MCF 10A (cell line): ENCODE data around the gene TSPYL6. TPM values are rescaled to one million over a fixed set of nuclear protein-coding genes. Genes with fewer than 3 reads are reported as not detected.

Source experiments
- BruUV-seq: library from RNA; stranded (reverse); fragments of 400-500 nt; replicated peaks from 2 replicates; lab custom pipeline; 2021; lab: Mats Ljungman, UMichigan
- CTCF ChIA-PET: fragments of 300-600 bp; sonication (Branson Sonifier 250); formaldehyde crosslinking; extraction: SDS; loops from one replicate; lab custom pipeline; 2021; ENCODE audit warnings: antibody characterized with exemption, inconsistent platforms; lab: Yijun Ruan, JAX
- POLR2A ChIA-PET: fragments of 300-600, 350-650 bp; sonication (Branson Sonifier 250); formaldehyde crosslinking; extraction: SDS; loops from one replicate; lab custom pipeline; 2020; ENCODE audit warnings: antibody characterized with exemption, inconsistent platforms; lab: Yijun Ruan, JAX
- DNase-seq: peaks from one replicate; pipeline ENCODE4 v3.0.0-alpha.2; 2018; ENCODE audit not compliant: unreplicated experiment
- H3K27ac Mint-ChIP-seq: one replicate; pipeline ENCODE4 v1.8.0; 2022; ENCODE audit warnings: mild to moderate bottlenecking, low read depth, mixed read lengths; ENCODE audit not compliant: unreplicated experiment
- H3K27me3 Mint-ChIP-seq: one replicate; pipeline ENCODE4 v1.8.0; 2022; ENCODE audit warnings: mixed read lengths; ENCODE audit not compliant: insufficient read depth, unreplicated experiment
- H3K36me3 Mint-ChIP-seq: one replicate; pipeline ENCODE4 v1.8.0; 2022; ENCODE audit warnings: mild to moderate bottlenecking, moderate library complexity, mixed read lengths; ENCODE audit not compliant: insufficient read depth, unreplicated experiment
- H3K4me1 Mint-ChIP-seq: one replicate; pipeline ENCODE4 v1.8.0; 2022; ENCODE audit warnings: mixed read lengths; ENCODE audit not compliant: insufficient read depth, unreplicated experiment
- H3K4me3 Mint-ChIP-seq: one replicate; pipeline ENCODE4 v1.8.0; 2022; ENCODE audit warnings: mild to moderate bottlenecking, moderate library complexity, mixed read lengths; ENCODE audit not compliant: unreplicated experiment
- H3K9me3 Mint-ChIP-seq: one replicate; pipeline ENCODE4 v1.8.0; 2022; ENCODE audit warnings: mixed read lengths; ENCODE audit not compliant: unreplicated experiment
- CTCF ChIP-seq: fragments of 200-600 bp; IDR thresholded peaks from one replicate; pipeline ENCODE4 v1.8.0; 2022; ENCODE audit warnings: antibody characterized with exemption, mild to moderate bottlenecking; ENCODE audit not compliant: unreplicated experiment
- intact Hi-C: fragments of 100-400 bp; cut with micrococcal nuclease; formaldehyde crosslinking; loops from 2 replicates; pipeline ENCODE4 v1.14.1; 2022
- total RNA-seq: library from RNA; stranded (reverse); gene quantifications from 2 replicates; pipeline ENCODE4 v1.2.3, GENCODE V29; 2022

TSPYL6 gene
- total RNA-seq, 1 experiment from 2014 or later = not detected

GRCh38 chr2:54258166-54258565, 2.1 kb upstream of the TSPYL6 start:
- ChIA-PET CTCF (interaction anchor here (0.5 to 1.5 kb wide), 3 partner anchors 14 to 82 kb away, joined by 3 to 4 read pairs (median 3); no protein-coding TSS in a partner anchor), POLR2A (no interaction called here)
- intact Hi-C loops = no loop called here
- Mint-ChIP-seq H3K36me3 (peaks cover 5% of the 10 kb centered on the region), H3K4me1 (no peaks in the 10 kb centered on the region), H3K27me3 (no peaks in the 10 kb centered on the region), H3K9me3 (no peaks in the 10 kb centered on the region), H3K4me3 (no peak overlapping the region), H3K27ac (no peak overlapping the region)
- DNase-seq = no peak
- TF ChIP-seq CTCF = no peak
- BruUV-seq = no TSS peak

- BruUV-seq = no TSS peak
- Mint-ChIP-seq H3K27me3 (no peaks in the 10 kb centered on the region), H3K27ac (no peak overlapping the region), H3K4me3 (no peak overlapping the region), H3K4me1 (no peaks in the 10 kb centered on the region), H3K9me3 (no peaks in the 10 kb centered on the region), H3K36me3 (peaks cover 5% of the 10 kb centered on the region)
- no peak for TF ChIP-seq CTCF
- intact Hi-C loops = no loop called here
- POLR2A ChIA-PET = no interaction called here
- no peak for DNase-seq
- CTCF ChIA-PET = interaction anchor here (1.0 kb wide), 1 partner anchor 33 kb away, joined by 4 read pairs; no protein-coding TSS in a partner anchor
These were observed 569 bp downstream of the TSPYL6 start for GRCh38 chr2:54255230-54256090.

GRCh38 chr2:54254180-54254579, 1.8 kb downstream of the TSPYL6 start:
- Mint-ChIP-seq H3K27ac (no peak overlapping the region), H3K9me3 (no peaks in the 10 kb centered on the region), H3K4me1 (no peaks in the 10 kb centered on the region), H3K27me3 (no peaks in the 10 kb centered on the region), H3K36me3 (peaks cover 5% of the 10 kb centered on the region), H3K4me3 (no peak overlapping the region)
- intact Hi-C loops = no loop called here
- no TSS peak for BruUV-seq
- POLR2A ChIA-PET = no interaction called here
- DNase-seq = no peak
- CTCF ChIA-PET = no interaction called here
- no peak for TF ChIP-seq CTCF

- H3K9me3 Mint-ChIP-seq = no peaks in the 10 kb centered on the region
- H3K36me3 Mint-ChIP-seq = peaks cover 5% of the 10 kb centered on the region
- intact Hi-C loops = no loop called here
- H3K4me1 Mint-ChIP-seq = no peaks in the 10 kb centered on the region
- no peak overlapping the region for H3K27ac Mint-ChIP-seq
- H3K27me3 Mint-ChIP-seq = no peaks in the 10 kb centered on the region
- no peak overlapping the region for H3K4me3 Mint-ChIP-seq
- TF ChIP-seq CTCF = no peak
- BruUV-seq = no TSS peak
- DNase-seq = no peak
- ChIA-PET POLR2A (no interaction called here), CTCF (interaction anchor here (0.6 kb wide), 1 partner anchor 107 kb away, joined by 3 read pairs; no protein-coding TSS in a partner anchor)
These were observed 6.4 kb downstream of the TSPYL6 start for GRCh38 chr2:54249629-54250028.
